Activated CD4-positive, alpha-beta T cell treated with anti-CD3 and anti-CD28 coated beads, Interleukin-10, Interleukin-2, amounts not matched to agents 100 ng/mL and 50 ng/mL, durations not matched to agents 16 hours and 8 hours (primary cell): ENCODE results near the gene H2AZ2.
"Not testable (repeated sequence)": the region's sequence is repeated elsewhere in the genome, so short reads cannot be mapped to it uniquely, and the experiment has no call there.

Experiments used
- DNase-seq: peaks from one replicate; pipeline ENCODE4 v3.0.0-alpha.2; 2020

H2AZ2 gene

DNA sequence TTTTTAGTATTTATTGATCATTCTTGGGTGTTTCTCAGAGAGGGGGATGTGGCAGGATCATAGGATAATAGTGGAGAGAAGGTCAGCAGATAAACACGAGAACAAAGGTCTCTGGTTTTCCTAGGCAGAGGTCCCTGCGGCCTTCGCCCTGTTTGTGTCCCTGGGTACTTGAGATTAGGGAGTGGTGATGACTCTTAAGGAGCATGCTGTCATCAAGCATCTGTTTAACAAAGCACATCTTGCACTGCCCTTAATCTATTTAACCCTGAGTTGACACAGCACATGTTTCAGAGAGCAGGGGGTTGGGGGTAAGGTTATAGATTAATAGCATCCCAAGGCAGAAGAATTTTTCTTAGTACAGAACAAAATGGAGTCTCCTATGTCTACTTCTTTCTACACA is 22.4 kb upstream of the H2AZ2 start:
- not testable (repeated sequence) for DNase-seq

DNA sequence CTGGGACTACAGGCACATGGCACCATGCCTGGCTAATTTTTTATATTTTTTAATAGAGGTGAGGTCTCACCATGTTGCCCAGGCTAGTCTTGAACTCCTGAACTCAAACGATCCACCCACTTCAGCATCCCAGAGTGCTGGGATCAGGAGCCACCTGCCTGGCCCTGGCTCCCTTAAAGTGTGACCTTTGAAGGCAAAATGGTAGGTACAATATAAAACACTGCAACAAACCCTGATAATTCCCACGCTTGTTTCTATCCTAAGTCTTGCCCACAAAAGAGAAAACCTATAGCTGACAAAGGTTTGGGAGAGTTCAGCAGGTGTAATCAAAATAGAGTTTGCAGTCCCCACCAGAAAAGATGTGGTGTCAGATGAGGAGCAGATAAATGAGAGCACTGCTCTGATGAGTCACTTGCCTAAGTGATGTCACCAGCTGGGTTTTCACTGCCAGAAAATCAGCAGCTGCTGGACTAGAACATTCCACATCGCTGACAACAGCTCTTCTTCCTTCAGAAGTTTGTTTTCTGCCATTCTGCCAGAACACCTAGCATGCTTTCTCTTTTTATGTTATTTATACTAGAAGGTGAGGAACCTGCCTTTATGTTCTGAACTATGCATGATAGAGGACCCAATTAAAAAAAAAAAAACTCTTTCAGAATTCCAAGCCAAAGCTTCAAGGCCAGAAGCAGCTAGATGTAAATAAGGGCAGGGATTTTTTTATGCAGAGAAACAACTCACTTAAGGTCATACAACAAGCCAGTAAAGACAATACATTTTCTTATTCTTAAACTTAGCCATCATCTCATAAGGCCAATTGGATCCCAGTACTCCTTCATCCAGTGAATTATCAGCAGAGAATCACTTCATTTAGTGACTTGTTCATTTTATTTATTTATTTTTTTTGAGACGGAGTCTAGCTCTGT is 19.4 kb upstream of the H2AZ2 start:
- peak; percentile 54 for DNase-seq

DNA sequence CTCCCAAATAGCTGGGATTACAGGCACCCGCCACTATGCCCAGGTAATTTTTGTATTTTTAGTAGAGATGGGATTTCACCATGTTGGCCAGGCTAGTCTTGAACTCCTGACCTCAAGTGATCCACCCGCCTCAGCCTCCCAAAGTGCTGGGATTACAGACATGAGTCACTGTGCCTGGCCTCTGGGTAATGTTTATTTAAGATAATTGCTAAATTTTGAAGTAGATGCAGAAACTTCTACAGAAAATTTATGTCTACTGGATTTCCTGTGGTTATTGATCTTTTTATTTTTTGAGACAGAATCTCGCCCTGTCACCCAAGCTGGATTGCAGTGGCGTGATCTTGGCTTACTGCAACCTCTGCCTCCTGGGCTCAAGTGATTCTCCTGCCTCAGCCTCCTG is 14.1 kb upstream of the H2AZ2 start:
- not testable (repeated sequence) for DNase-seq

DNA sequence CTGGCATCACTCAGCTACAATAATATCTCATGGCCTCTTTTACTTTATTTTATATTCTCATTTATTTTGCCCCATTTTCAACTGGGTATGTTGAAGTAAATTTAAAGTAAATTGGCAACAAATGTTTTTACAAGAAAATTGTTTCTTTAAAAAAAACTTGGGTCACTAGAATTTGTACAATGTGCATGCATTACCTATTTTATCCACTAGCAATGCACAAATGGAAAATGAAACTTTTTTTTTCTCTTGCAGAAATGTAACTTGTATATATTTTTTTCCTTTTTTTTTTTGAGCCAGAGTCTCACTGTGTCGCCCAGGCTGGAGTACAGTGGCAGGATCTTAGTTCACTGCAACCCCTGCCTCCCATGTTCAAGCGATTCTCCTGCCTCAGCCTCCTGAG is 10.3 kb upstream of the H2AZ2 start:
- no peak for DNase-seq

DNA sequence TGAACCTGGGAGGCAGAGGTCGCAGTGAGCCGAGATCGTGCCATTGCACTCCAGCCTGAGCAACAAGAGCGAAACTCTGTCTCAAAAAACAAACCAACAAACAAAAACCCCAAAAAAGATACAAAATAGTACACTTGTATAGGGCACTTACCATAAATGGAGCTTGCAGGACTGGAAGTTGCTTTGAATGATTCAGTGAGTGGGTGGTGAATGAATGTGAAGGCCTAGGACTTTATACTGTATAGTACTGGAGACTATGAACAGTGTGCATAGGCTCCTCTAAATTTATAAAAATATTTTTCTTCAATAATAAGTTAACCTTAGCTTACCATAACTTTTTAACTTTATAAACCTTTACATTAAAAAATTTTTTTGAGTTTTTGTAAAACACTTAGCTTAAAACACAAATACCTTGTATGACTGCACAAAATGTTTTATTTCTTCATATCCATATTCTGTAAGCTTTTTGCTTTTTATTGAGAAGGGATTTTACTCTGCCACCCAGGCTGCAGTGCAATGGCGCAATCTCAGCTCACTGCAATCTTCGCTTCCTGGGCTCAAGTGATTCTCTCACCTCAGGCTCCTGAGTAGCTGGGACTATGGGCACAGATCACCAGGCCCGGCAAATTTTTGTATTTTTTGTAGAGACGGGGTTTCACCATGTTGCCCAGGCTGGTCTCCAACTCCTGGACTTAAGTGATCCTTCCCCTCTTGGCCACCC is 6.9 kb upstream of the H2AZ2 start:
- no peak for DNase-seq

DNA sequence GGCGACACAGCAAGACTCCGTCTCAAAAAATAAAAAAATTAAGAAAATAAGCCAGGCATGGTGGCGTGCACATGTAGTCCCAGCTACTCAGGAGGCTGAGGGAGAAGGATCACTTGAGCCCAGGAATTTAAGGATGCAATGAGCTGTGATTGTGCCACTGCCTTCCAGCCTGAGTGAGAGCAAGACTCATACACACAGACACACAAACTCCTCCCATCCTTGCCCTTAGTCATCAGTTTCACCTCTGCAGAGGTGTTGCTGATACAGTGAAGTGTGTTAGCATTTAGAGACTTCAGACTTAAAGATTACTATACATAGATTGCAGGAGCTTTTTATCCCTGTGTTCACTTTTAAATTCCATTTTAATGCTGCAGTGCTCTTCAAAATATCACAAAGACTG is 5.5 kb upstream of the H2AZ2 start:
- DNase-seq, result peak; percentile 72

DNA sequence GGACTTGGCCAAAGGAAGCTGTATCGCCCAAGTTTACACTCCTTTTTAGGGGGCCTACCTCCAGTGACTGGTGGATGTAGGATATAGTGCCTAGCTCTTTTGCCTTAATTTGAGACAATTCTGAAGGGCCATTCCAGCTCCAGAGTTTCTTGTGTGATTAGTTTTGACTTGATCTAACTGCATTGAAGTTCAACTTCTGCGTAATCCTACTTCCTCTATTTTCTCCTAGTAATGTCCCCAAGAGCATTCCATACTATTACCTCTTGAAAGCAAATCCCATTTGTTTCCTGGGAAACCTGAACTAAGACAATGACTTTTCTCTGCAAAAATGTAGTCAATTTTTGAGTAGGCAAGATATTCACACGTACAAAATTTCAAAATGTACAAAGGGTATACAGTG is 4.7 kb upstream of the H2AZ2 start:
- DNase-seq, result no peak

DNA sequence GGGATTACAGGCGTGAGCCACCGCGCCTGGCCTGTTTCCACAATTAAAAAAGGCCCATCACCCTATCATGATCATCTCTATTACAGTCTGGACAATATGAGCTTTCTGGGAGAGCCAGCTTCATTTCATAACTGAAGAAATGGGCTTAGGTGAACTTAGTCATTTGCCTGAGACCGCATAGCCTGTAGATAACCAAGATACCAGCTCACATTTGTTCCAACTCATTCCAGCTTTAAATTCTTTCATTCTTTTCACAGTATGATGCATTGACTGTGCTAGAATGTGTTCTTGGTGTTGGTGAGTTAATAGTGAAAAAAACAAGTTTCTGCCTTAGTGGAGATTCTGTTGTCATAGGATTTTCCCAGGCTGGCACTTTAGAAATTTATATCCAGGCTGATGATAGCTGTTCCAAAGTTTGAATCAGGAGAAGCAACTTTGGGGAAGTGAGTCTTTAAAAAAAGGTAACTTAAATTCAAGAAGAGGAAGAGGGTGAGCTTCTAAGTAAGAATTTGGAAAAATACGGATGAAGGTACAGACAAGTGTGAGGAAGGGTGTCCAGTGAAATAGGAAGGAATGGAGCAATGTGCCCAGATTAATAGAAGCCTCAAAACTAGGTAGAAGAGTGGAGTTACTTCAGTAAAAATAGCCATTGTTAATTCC is 2.1 kb upstream of the H2AZ2 start:
- DNase-seq, result peak; percentile 48

DNA sequence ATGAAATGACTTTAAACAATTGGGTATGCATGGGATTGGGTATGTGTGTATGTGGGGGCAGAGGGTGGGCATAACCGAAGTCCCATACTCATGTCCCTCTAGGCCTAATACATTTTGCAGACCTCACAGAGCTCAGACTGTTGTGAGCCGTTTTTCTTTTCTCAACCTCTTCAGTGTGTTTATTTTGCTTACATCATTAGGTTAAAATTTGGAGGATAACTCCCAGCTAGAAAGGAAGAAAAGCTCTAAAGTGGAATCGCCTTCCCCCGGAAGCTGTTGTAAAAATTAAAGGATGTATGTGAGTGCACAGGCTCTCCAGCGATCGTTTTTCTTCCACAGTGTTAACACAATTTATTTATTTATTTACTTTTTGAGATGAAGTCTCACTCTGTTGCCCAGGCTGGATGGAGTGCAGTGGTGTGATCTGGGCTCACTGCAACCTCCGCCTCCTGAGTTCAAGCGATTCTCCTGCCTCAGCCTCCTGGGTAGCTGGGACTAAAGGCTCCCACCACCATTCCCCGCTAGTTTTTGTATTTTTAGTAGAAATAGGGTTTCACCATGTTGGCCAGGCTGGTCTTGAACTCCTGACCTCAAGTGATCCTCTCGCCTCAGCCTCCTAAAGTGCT is 1.5 kb upstream of the H2AZ2 start:
- DNase-seq, result no peak

DNA sequence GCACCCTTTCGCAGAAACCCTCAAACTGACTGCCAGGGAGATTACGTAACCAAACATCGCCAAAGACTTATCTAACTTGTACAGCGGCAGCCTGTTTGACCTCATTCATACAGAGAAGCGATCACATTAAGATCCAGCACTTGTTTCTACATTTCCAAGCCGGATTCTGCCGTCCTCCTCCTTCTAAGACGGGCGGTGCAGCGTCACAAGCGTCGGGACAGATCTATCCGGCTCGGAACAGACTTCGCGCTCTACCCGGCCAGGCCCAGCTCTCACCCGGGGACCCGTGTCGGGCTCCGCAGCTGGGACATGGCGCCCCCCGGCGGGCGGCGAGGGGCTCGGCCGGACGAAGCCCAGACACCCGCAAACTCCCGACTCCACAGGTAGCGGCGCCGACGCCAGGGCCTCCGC is 373 bp downstream of the H2AZ2 start:
- peak; percentile 91 for DNase-seq

DNA sequence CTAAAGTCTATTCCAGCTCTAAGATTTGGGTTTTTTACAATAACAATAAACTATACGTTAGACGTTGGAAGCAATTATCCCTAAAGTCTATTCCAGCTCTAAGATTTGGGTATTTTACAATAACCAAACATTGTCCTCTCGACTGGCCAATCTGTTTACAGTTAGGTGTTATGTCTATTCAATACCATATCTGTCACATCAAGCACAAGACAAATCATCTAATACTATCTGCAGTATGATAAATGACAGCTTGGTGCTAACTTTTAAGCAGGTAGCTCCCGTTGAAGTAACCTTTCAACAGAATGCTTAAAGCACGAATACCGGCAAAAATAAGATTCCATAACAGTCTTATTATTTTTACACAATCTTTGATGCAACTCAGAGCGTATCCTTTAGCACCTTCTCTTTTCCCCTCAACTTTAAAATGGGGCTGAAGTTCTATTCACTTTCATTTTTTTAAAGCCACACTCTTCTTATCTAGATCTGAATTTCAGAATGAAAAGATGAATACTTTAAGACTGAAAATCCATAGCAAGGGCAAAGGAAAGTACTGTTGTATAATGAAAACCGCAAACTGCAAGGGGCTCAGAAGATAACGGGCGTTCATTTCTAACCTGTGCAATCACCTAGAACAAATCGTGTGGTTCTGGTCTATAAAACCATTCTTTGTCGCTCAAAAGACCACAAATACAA is 925 bp downstream of the H2AZ2 start:
- peak; percentile 78 for DNase-seq

DNA sequence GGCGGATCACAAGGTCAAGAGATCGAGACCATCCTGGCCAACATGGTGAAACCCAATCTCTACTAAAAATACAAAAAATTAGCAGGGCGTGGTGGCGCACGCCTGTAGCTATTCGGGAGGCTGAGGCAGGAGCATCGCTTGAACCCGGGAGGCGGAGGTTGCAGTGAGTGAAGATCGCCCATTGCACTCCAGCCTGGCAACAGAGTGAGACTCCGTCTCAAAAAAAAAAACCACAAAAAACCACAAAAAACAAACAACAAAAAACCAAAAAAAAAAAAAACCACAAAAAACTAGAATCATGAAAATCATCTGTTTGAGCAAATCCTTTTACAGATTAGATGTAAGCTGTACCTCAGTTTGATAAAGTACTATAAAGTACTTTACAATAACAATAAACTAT is 1.5 kb downstream of the H2AZ2 start:
- DNase-seq, result not testable (repeated sequence)

DNA sequence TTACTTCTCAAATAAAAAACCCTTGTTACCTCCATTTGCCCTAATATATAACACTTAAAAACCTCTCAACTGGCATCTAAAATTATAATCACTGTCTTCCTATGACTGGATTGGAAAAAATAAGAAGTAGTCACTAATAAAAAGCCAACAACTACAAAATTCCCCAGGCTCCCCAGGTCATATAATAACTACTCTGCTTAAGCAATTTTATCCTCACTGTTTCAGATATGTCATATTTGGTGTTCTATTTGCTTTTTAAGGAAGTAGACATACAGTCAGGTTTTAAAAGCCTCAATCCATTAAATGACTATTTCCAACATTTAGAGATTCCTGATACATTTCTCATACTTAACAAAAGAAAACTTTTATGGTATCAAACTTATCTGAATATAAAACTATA is 2.4 kb downstream of the H2AZ2 start:
- DNase-seq, result no peak

DNA sequence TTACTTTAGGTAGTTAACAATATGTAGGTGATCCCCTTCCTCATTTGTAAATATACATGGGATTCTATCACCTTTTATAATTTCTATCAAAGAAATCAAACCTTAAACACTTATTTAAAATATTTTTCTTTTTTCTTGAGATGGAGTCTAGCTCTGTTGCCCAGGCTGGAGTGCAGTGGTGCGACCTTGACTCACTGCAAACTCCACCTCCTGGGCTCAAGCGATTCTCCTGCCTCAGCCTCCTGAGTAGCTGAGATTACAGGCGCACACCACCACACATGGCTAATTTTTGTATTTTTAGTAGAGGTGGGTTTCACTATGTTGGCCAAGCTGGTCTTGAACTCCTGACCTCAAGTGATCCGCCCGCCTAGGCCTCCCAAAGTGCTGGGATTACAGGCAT is 4.4 kb downstream of the H2AZ2 start:
- DNase-seq, result not testable (repeated sequence)

DNA sequence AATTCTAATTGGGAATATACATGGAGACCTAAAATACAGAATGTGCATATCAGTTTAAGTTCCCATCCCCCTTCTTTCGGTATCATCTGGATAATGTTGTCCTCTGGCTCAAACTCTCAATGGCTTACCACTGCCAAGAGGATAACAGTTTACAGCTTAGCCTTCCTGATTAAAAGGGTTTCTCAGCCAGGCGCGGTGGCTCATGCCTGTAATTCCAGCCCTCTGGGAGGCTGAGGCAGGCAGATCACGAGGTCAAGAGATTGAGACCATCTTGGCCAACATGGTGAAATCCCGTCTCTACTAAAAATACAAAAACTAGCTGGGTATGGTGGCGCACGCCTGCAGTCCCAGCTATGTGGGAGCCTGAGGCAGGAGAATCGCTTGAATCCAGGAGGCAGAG is 5.2 kb downstream of the H2AZ2 start:
- DNase-seq, result not testable (repeated sequence)

DNA sequence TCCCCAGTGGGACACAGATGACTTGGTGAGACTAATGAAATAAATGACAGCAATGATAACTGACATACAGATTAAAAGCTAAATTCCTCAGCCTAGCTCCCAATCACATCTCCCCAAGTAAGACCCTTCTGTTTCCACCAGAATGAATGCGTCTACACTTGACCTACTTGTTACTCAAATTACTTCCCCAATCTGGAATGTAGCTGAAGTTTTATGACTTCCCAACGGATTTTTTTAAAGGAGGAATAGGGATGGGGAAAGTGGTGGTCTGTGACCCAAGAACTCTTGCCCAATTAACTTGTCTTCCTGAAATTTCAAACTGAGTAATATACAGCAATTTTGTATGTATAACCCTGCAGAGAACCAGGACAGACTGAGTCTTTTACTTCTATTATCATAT is 9.1 kb downstream of the H2AZ2 start:
- DNase-seq, result no peak

DNA sequence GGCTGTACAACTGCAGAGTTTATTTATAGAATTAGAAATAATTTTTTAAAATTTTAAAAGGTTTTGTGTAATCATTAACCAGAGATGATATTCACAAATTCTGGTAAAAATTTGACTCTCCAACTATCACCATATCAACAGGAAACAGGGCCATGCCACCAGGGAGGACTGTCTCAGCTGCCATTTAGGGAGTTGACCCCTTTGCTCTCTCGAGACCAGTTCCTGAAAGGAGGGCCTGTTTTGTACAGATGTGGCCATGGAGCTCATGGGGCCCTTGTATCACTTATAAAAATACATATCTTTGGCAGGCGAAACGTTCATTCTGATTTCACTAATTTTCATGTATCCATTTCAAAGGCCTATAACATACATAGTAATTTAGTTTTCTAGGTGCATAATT is 20.3 kb downstream of the H2AZ2 start:
- no peak for DNase-seq

DNA sequence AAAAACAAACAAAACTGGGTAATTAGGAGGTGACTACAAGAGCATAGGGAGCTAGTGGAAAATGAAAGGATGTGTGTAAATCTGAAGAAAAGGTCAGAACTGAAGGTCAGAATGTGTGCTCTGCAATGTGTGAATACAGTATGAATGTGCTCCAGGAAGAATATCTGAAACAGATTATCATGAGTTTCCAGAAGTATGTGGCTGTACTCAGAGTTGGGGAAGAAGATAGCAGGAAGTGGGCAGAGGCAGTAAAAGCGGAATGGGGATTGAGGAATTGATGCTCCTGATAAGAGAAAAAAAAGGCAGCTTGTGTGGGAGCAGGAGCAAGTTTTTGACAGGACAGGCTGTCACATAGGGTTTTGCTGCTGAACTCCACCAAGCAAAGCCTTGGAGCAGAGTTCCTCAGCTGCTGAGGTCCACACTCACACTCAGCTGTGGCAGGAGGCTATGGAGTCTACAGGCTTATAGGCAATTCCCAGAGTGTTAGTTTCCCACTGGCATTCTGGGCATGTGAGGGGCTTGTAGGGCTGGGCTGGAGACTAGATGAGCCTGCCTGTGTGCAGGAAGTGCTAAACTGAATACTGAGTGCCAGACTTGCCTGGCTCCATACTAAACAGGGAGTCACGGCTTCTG is 22.9 kb downstream of the H2AZ2 start:
- DNase-seq, result no peak

DNA sequence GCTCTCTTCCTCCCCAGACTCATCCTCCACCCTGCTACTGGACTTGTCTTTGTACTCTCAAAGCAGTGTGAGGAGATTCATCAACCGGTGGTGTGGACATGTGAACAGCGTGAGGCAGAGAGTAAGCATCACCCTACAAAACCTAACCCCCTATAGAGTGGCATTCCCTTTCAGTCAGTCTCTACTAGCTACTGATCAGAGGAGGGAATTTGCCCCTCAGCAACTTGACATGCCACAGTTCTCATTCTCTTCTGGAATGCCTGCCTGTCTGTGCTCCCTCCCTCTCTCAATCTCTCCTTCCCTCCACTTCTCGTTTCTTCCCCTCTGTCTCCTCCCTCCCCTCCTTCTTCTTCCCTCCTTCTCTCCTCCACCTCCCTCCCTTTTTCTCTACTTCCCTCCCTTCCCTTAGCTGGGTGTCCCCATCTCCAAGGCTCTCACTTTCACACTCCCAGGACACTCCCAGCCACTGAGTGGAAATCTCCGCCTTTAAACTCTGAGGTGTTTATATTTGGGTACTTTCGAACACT is 24.6 kb downstream of the H2AZ2 start:
- no peak for DNase-seq

DNA sequence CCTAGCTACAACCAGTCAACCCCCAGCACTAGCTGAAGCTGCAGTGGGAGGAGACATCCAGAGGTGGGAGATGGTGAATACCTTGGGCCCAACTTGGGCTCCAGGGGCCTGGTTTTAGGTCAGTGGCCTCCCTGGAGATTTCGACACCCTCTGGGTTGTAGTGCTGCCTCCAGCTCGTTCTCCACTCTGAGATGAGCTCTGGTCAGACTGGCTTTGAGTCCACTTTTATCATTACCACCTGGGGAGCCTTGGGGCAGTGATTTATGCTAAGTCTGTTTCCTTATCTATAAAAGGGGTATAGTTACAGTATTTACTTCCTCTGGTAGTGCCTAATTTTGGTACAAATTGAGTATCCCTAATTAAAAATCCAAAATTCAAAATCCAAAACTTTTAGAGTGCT is 28.6 kb downstream of the H2AZ2 start:
- DNase-seq, result no peak

DNA sequence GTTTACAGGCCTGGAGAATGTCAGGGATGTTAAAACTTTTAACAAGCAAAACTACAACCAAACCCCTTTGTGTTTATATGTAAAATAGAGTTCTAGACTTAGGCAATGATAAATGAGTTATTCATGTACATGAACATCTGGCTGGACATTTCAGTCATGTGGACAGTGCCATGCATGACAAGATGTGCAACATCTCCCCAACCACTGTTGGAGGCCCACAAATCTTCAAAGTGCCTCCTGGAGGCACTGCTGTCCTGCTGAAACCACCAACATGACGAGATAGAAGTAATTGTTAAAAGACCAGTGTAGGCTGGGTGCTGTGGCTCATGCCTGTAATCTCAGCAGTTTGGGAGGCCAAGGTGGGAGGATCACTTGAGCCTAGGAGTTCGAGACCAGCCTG is 33.0 kb downstream of the H2AZ2 start:
- DNase-seq, result no peak

DNA sequence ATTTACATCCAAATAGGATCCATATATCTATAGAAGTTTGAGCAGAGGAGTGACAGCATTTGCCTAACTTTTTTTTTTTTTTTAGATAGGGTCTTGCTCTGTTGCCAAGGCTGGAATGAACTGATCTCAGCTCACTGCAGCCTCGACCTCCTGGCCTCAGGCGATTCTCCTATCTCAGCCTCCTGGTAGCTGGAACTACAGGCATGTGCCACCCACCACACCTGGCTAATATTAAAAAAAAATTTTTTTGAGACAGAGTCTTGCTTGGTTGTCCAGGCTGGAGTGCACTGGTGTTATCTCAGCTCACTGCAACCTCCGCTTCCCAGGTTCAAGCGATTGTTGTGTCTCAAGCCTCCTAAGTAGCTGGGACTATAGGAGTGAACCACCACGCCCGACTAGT is 36.3 kb downstream of the H2AZ2 start:
- DNase-seq, result no peak
